Right lobe of liver (tissue), 6 donors: Measurements from ENCODE around the gene ODF4. TPM values are rescaled to one million over a fixed set of nuclear protein-coding genes. Genes with fewer than 3 reads are reported as not detected.
"Not testable (repeated sequence)": the region's sequence is repeated elsewhere in the genome, so short reads cannot be mapped to it uniquely, and the experiment has no call there.

ENCODE experiments used
- ATAC-seq, 4 donors: fragments of 200-7000 bp; cut with Tn5 transposase; one replicate each; pipeline ENCODE4 v1.9.1; 2020; ENCODE audit warnings: mild to moderate bottlenecking in 4 of 4, moderate library complexity in 4 of 4
- DNase-seq, 3 donors: peaks; one replicate each; pipeline ENCODE4 v3.0.0-alpha.2; 2020
- H3K27ac ChIP-seq, 3 donors: fragments of 200-600 bp; one replicate each; pipeline ENCODE4 v1.8.0; 2022
- H3K27me3 ChIP-seq, 2 donors: fragments of 200-600 bp; one replicate each; pipeline ENCODE4 v1.8.0; 2022
- H3K36me3 ChIP-seq, 4 donors: fragments of 200-600 bp; sonication (generic) in 1 of 4; one replicate each; pipeline versions ENCODE4 v1.5.1 to v1.8.0; 2017 to 2022; ENCODE audit warnings: control low read depth in 1 of 4
- H3K4me1 ChIP-seq, 4 donors: fragments of 200-600 bp; sonication (generic) in 1 of 4; one replicate each; pipeline versions ENCODE4 v1.5.1 to v1.8.0; 2017 to 2022; ENCODE audit warnings: control low read depth in 1 of 4
- H3K4me3 ChIP-seq, 3 donors: fragments of 200-600 bp; one replicate each; pipeline ENCODE4 v1.8.0; 2022
- H3K9me3 ChIP-seq, 4 donors: fragments of 200-600 bp; sonication (generic) in 1 of 4; one replicate each; pipeline versions ENCODE4 v1.5.1 to v1.8.0; 2017 to 2022; ENCODE audit warnings: control low read depth in 1 of 4
- CTCF ChIP-seq, 4 donors: fragments of 200-600 bp in 3 of 4; fragments of 450-650 bp in 1 of 4; IDR thresholded peaks; one replicate each; pipeline versions ENCODE4 v1.5.1 to v1.8.0; 2016 to 2022; ENCODE audit warnings: antibody characterized with exemption in 4 of 4, mild to moderate bottlenecking in 2 of 4
- POLR2A ChIP-seq: fragments of 450-650 bp; IDR thresholded peaks from one replicate; pipeline ENCODE4 v1.6.1; 2017; ENCODE audit warnings: antibody characterized with exemption, mild to moderate bottlenecking
- WGBS: methylation state at CpG from one replicate; pipeline ENCODE4 v1.1.6; 2018; ENCODE audit warnings: low coverage, low lambda C conversion rate; ENCODE audit not compliant: insufficient coverage; ENCODE audit errors: missing lambda C conversion rate; 5-methylcytosine and 5-hydroxymethylcytosine counted together
- intact Hi-C, 2 donors: fragments of 100-400 bp; cut with DNase I; formaldehyde crosslinking; loops; one replicate each; pipeline versions ENCODE4 v1.11.2 to v1.14.1; 2022
- total RNA-seq, 6 experiments: library from RNA; depleted of rRNA in 2 of 6; stranded (reverse); fragments of >200 nt in 2 of 6; fragmentation: NEBNext Ultra II Directional in 3 of 6; extraction: Animal tissue kit (Norgen Biotek cat#: 25700) in 3 of 6; gene quantifications; one replicate each; pipeline versions ENCODE4 v1.1.0 to v1.2.4, GENCODE V29; 2016 to 2023
- donor health status: DM: no; HTN: yes; CAD: no.
- donor health status: DM: no; HTN: no; CAD: no.
- donor health status: DM: no; HTN: no; CAD: no.
- donor health status: DM: no; HTN: yes; CAD: no.
- donor health status: DM: no; HTN: yes; CAD: no.

ODF4 gene
- total RNA-seq, 6 experiments from 2014 or later = not detected

GRCh38 chr17:8368193-8368592 lies 28.6 kb downstream of the ODF4 start:
- H3K9me3 ChIP-seq = no peaks in the 10 kb centered on the region
- intact Hi-C loops = no loop called here
- TF ChIP-seq CTCF (IDR thresholded peaks at IDR 0.05) (no peak), POLR2A (no peak)
- H3K27me3 ChIP-seq = no peaks in the 10 kb centered on the region
- peaks cover 0 to 14% (median 5%) of the 10 kb centered on the region in 4 donors for H3K36me3 ChIP-seq
- H3K27ac ChIP-seq = no peak overlapping the region
- no peaks in the 10 kb centered on the region for H3K4me1 ChIP-seq
- ATAC-seq (no peak), DNase-seq (no peak)
- H3K4me3 ChIP-seq = no peak overlapping the region
- 83% methylated on average over 3 of the region's 3 CpGs for WGBS

GRCh38 chr17:8369944-8370343 lies 30.3 kb downstream of the ODF4 start:
- no peaks in the 10 kb centered on the region for H3K4me1 ChIP-seq
- peaks cover 0 to 14% (median 5%) of the 10 kb centered on the region in 4 donors for H3K36me3 ChIP-seq
- H3K9me3 ChIP-seq = no peaks in the 10 kb centered on the region
- H3K27me3 ChIP-seq = no peaks in the 10 kb centered on the region
- TF ChIP-seq POLR2A (no peak), CTCF (IDR thresholded peaks at IDR 0.05) (no peak)
- 80% methylated on average over 8 of the region's 8 CpGs for WGBS
- DNase-seq (no peak), ATAC-seq (no peak)
- H3K27ac ChIP-seq = no peak overlapping the region
- intact Hi-C loops = no loop called here
- H3K4me3 ChIP-seq = no peak overlapping the region

- H3K27ac ChIP-seq = no peak overlapping the region
- WGBS = 90% methylated on average over 4 of the region's 4 CpGs
- DNase-seq (no peak), ATAC-seq (no peak)
- H3K9me3 ChIP-seq = no peaks in the 10 kb centered on the region
- H3K36me3 ChIP-seq = peaks cover 0 to 14% (median 5%) of the 10 kb centered on the region in 4 donors
- intact Hi-C loops = no loop called here
- no peak for TF ChIP-seq POLR2A
- no peak for TF ChIP-seq CTCF (IDR thresholded peaks at IDR 0.05)
- H3K4me3 ChIP-seq = no peak overlapping the region
- H3K27me3 ChIP-seq = no peaks in the 10 kb centered on the region
- peaks cover 0 to 5% (median 2%) of the 10 kb centered on the region in 4 donors for H3K4me1 ChIP-seq
These were observed 32.1 kb downstream of the ODF4 start for GRCh38 chr17:8371786-8372185.

- Histone ChIP-seq H3K9me3 (no peaks in the 10 kb centered on the region), H3K4me1 (peaks cover 0 to 11% (median 5%) of the 10 kb centered on the region in 4 donors), H3K27ac (no peak overlapping the region), H3K27me3 (no peaks in the 10 kb centered on the region), H3K4me3 (no peak overlapping the region), H3K36me3 (peaks cover 0 to 19% (median 6%) of the 10 kb centered on the region in 4 donors)
- TF ChIP-seq POLR2A (no peak), CTCF (IDR thresholded peaks at IDR 0.05) (no peak)
- ATAC-seq (no peak), DNase-seq (no peak)
- intact Hi-C loops = no loop called here
- WGBS = 85% methylated on average over 7 of the region's 7 CpGs
These were observed 32.8 kb downstream of the ODF4 start for GRCh38 chr17:8372422-8372821.

GRCh38 chr17:8373856-8374255 lies 34.2 kb downstream of the ODF4 start:
- intact Hi-C loops, H3K27ac ChIP-seq, H3K4me3 ChIP-seq, H3K9me3 ChIP-seq, DNase-seq, H3K27me3 ChIP-seq, ATAC-seq: not testable (repeated sequence)
- peaks cover 4 to 32% (median 14%) of the 10 kb centered on the region in 4 donors for H3K36me3 ChIP-seq
- peaks cover 0 to 14% (median 5%) of the 10 kb centered on the region in 4 donors for H3K4me1 ChIP-seq
- WGBS = no CpG with 5 or more reads among the region's 26 CpGs
